ENCODE results near the gene NTN1. TPM values are rescaled to one million over a fixed set of nuclear protein-coding genes. Genes with fewer than 3 reads are reported as not detected.

Gene NTN1
- total and polyA plus RNA-seq, 2 donors, result 2.0 to 2.4 TPM

- Histone ChIP-seq H3K36me3 (ENCODE audit: control insufficient read depth in 2 of 2, insufficient read depth in 2 of 2, low read length in 1 of 2) (no peaks in the 10 kb centered on the region), H3K4me3 (ENCODE audit: low read length in 2 of 2) (no peak overlapping the region), H3K4me1 (ENCODE audit: control insufficient read depth in 2 of 2, insufficient read depth in 2 of 2, low read length in 2 of 2) (peaks cover 17 to 23% of the 10 kb centered on the region in 2 donors), H3K9me3 (ENCODE audit: control insufficient read depth in 2 of 2, insufficient read depth in 1 of 2, low read length in 1 of 2) (peaks cover 3 to 13% of the 10 kb centered on the region in 2 donors), H3K27ac (ENCODE audit: low read depth in 1 of 2, low read length in 1 of 2) (no peak overlapping the region), H3K27me3 (ENCODE audit: control insufficient read depth in 2 of 2, insufficient read depth in 1 of 2, low read length in 1 of 2) (no peaks in the 10 kb centered on the region)
- WGBS, result 97% methylated on average over 23 of the region's 23 CpGs
- no peak for DNase-seq (ENCODE audit: low read depth in 6 of 9, low spot score in 9 of 9)
These were observed 199.3 kb downstream of the NTN1 start for GRCh38 chr17:9220398-9221146.

DNA sequence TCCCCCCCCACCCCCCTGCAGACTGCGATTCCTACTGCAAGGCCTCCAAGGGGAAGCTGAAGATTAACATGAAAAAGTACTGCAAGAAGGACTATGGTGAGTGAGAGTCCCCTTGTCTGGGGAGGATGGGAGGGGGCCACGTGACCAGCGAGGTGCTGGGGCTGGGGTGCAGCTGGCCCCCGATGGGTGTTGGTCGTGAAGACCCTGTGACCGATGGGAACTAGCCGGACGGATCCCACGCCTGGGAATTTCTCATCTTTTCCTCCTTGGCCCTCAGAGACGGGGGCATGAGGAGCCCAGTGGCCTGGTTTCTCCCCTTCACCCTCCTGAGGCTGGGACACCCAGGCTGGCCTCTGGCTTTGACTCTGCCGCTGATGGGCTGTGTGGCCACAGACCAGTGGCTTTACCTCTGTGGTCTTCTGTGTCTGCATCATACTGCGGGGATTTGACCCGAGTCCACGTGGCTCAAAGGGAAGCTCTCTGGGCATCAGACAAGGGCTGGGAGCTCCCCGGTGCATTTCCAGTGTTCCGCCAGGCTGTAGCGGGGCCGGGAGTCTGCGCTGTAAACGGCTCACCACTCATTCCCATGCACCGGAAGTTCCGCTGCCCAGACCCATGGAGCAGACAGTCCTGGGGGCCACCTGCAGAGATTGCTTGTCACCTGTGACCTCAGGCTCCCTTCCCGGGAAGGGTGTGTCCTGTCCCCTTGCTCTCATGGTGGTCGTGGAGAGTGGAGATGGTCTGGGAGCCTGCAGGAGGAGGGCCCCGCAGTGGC is 200.0 kb downstream of the NTN1 start:
- Histone ChIP-seq H3K9me3 (ENCODE audit: control insufficient read depth in 2 of 2, insufficient read depth in 1 of 2, low read length in 1 of 2) (peaks cover 0 to 6% of the 10 kb centered on the region in 2 donors), H3K27ac (ENCODE audit: low read depth in 1 of 2, low read length in 1 of 2) (no peak overlapping the region), H3K36me3 (ENCODE audit: control insufficient read depth in 2 of 2, insufficient read depth in 2 of 2, low read length in 1 of 2) (no peaks in the 10 kb centered on the region), H3K4me3 (ENCODE audit: low read length in 2 of 2) (no peak overlapping the region), H3K27me3 (ENCODE audit: control insufficient read depth in 2 of 2, insufficient read depth in 1 of 2, low read length in 1 of 2) (no peaks in the 10 kb centered on the region), H3K4me1 (ENCODE audit: control insufficient read depth in 2 of 2, insufficient read depth in 2 of 2, low read length in 2 of 2) (peaks cover 24 to 31% of the 10 kb centered on the region in 2 donors)
- DNase-seq (ENCODE audit: low read depth in 6 of 9, low spot score in 9 of 9), result no peak
- WGBS, result 98% methylated on average over 25 of the region's 25 CpGs

DNA sequence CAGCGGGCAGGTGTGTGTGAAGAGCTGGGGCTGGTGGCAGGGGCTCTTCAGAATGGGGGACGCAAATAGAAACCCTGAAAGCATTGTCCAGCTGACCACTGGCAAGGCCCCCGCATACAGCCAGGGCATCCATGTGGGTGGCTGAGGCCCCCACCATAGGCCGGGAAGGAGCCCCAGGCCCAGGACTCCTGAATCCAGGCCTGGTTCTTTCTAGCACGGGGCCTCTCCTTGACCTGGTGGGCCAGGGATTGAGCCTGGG is 200.5 kb downstream of the NTN1 start:
- H3K4me3 ChIP-seq (ENCODE audit: low read length in 2 of 2), result no peak overlapping the region
- no peak for DNase-seq (ENCODE audit: low read depth in 6 of 9, low spot score in 9 of 9)
- H3K27ac ChIP-seq (ENCODE audit: low read depth in 1 of 2, low read length in 1 of 2), result no peak overlapping the region
- peaks cover 0 to under 1% of the 10 kb centered on the region in 2 donors for H3K9me3 ChIP-seq (ENCODE audit: control insufficient read depth in 2 of 2, insufficient read depth in 1 of 2, low read length in 1 of 2)
- H3K36me3 ChIP-seq (ENCODE audit: control insufficient read depth in 2 of 2, insufficient read depth in 2 of 2, low read length in 1 of 2), result no peaks in the 10 kb centered on the region
- over 99% methylated on average over 5 of the region's 5 CpGs for WGBS
- peaks cover 30 to 36% of the 10 kb centered on the region in 2 donors for H3K4me1 ChIP-seq (ENCODE audit: control insufficient read depth in 2 of 2, insufficient read depth in 2 of 2, low read length in 2 of 2)
- no peaks in the 10 kb centered on the region for H3K27me3 ChIP-seq (ENCODE audit: control insufficient read depth in 2 of 2, insufficient read depth in 1 of 2, low read length in 1 of 2)

DNA sequence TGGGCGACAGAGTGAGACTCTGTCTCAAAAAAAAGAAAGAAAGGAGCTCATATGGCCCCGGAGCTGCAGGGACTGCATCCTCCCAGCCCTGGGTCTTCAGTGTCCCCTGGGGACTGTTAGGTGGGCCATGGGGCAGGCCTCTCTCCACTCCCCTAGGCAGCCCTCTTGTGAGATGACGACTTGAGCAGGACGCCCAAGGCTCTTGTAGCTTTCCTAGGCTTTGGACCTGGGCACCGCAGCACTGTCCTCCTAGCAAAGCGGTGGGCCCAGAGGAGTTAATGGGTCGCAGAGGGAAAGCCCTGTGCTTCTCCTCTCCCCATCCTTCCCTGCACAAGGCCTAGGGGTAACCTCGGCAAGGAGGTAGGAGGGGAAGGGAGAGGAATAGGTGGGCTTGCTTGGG is 202.2 kb downstream of the NTN1 start:
- DNase-seq (ENCODE audit: low read depth in 6 of 9, low spot score in 9 of 9), result no peak
- H3K4me1 ChIP-seq (ENCODE audit: control insufficient read depth in 2 of 2, insufficient read depth in 2 of 2, low read length in 2 of 2), result peaks cover 34 to 49% of the 10 kb centered on the region in 2 donors
- H3K27me3 ChIP-seq (ENCODE audit: control insufficient read depth in 2 of 2, insufficient read depth in 1 of 2, low read length in 1 of 2), result no peaks in the 10 kb centered on the region
- H3K9me3 ChIP-seq (ENCODE audit: control insufficient read depth in 2 of 2, insufficient read depth in 1 of 2, low read length in 1 of 2), result peaks cover 0 to 4% of the 10 kb centered on the region in 2 donors
- no peak overlapping the region for H3K4me3 ChIP-seq (ENCODE audit: low read length in 2 of 2)
- no peaks in the 10 kb centered on the region for H3K36me3 ChIP-seq (ENCODE audit: control insufficient read depth in 2 of 2, insufficient read depth in 2 of 2, low read length in 1 of 2)
- H3K27ac ChIP-seq (ENCODE audit: low read depth in 1 of 2, low read length in 1 of 2), result no peak overlapping the region
- 86% methylated on average over 8 of the region's 8 CpGs for WGBS

DNA sequence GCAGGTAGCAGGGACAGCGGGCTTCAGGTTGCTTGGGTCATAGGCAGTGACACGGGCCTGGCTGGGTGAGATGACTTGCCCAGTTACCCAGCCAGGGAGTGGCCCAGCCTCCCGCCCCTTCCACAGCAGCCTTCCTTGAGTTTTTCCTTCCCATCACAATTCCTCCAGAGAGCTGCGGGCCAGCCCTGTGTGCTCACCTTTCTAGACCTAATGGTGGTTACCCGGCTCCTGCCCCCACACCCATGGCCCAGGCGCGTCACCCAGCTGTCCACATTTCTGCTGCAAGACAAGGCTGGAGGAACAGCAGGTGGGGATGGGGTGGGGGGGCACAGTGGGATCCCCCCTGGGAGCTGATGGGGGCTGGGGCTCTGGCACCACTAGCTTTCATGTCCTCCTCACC is 203.2 kb downstream of the NTN1 start:
- 98% methylated on average over 7 of the region's 7 CpGs for WGBS
- no peak overlapping the region for H3K27ac ChIP-seq (ENCODE audit: low read depth in 1 of 2, low read length in 1 of 2)
- H3K4me3 ChIP-seq (ENCODE audit: low read length in 2 of 2), result no peak overlapping the region

DNA sequence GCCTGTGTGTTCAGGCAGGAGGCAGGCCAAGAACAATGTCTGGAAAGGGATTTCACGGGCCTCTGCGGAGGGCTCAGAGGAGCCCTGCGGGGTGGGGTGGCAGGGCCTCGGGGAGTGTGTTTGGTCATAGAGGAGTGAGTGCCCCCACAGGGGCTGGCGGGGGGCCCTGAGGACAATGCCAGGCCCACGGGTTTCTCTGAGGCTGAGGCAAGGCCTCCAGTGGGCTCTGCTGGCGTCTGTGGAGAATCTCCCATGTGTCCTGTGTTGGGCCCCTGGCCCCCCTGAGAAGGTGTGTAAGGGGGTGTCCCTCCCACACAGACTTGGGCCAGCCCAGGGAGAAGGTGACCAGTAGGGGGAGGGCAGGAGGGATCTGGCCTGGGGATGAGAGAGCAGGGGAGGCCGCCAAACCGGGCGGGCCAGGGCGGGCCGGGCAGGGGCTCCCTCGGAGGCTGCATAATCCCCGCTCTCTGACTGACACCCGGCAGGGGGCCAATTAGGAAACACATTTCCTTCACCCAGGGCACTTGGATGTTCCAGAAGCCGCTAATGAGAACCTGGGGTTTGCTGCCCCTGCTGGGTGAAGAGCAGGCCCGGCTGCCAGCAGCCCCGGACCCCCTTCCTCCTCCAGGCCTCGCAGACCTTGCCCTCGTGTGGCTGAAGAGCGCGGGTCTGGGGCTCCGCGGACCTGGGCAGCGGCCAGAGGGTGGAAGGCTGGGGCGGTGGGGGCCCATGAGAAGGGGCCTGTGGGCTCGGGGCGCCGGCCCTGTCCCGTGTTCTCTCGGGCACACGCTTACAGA is 204.2 kb downstream of the NTN1 start:
- H3K4me1 ChIP-seq (ENCODE audit: control insufficient read depth in 2 of 2, insufficient read depth in 2 of 2, low read length in 2 of 2), result peaks cover 34 to 49% of the 10 kb centered on the region in 2 donors

More for the DNA sequence above, 203.2 kb downstream of the NTN1 start:
- Histone ChIP-seq H3K36me3 (ENCODE audit: control insufficient read depth in 2 of 2, insufficient read depth in 2 of 2, low read length in 1 of 2) (no peaks in the 10 kb centered on the region), H3K4me1 (ENCODE audit: control insufficient read depth in 2 of 2, insufficient read depth in 2 of 2, low read length in 2 of 2) (peaks cover 34 to 49% of the 10 kb centered on the region in 2 donors), H3K27me3 (ENCODE audit: control insufficient read depth in 2 of 2, insufficient read depth in 1 of 2, low read length in 1 of 2) (no peaks in the 10 kb centered on the region), H3K9me3 (ENCODE audit: control insufficient read depth in 2 of 2, insufficient read depth in 1 of 2, low read length in 1 of 2) (peaks cover 0 to 4% of the 10 kb centered on the region in 2 donors)
- DNase-seq (ENCODE audit: low read depth in 6 of 9, low spot score in 9 of 9), result no peak

GRCh38 chr17:9226130-9226793 is 205.0 kb downstream of the NTN1 start:
- 72% methylated on average over 28 of the region's 34 CpGs for WGBS
- H3K36me3 ChIP-seq (ENCODE audit: control insufficient read depth in 2 of 2, insufficient read depth in 2 of 2, low read length in 1 of 2), result no peaks in the 10 kb centered on the region
- DNase-seq (ENCODE audit: low read depth in 6 of 9, low spot score in 9 of 9), result peak in 1 of 9 donors; percentile 26
- peak overlapping the region; percentile 71 to 75 for H3K27ac ChIP-seq (ENCODE audit: low read depth in 1 of 2, low read length in 1 of 2)
- peaks cover 34 to 55% of the 10 kb centered on the region in 2 donors for H3K4me1 ChIP-seq (ENCODE audit: control insufficient read depth in 2 of 2, insufficient read depth in 2 of 2, low read length in 2 of 2)
- H3K4me3 ChIP-seq (ENCODE audit: low read length in 2 of 2), result no peak overlapping the region
- H3K27me3 ChIP-seq (ENCODE audit: control insufficient read depth in 2 of 2, insufficient read depth in 1 of 2, low read length in 1 of 2), result peaks cover 0 to 4% of the 10 kb centered on the region in 2 donors
- peaks cover 0 to 4% of the 10 kb centered on the region in 2 donors for H3K9me3 ChIP-seq (ENCODE audit: control insufficient read depth in 2 of 2, insufficient read depth in 1 of 2, low read length in 1 of 2)

More for the DNA sequence above, 204.2 kb downstream of the NTN1 start:
- Histone ChIP-seq H3K27ac (ENCODE audit: low read depth in 1 of 2, low read length in 1 of 2) (no peak overlapping the region), H3K36me3 (ENCODE audit: control insufficient read depth in 2 of 2, insufficient read depth in 2 of 2, low read length in 1 of 2) (no peaks in the 10 kb centered on the region), H3K27me3 (ENCODE audit: control insufficient read depth in 2 of 2, insufficient read depth in 1 of 2, low read length in 1 of 2) (no peaks in the 10 kb centered on the region), H3K9me3 (ENCODE audit: control insufficient read depth in 2 of 2, insufficient read depth in 1 of 2, low read length in 1 of 2) (peaks cover 0 to 4% of the 10 kb centered on the region in 2 donors), H3K4me3 (ENCODE audit: low read length in 2 of 2) (no peak overlapping the region)
- peak in 1 of 9 donors; percentile 41 for DNase-seq (ENCODE audit: low read depth in 6 of 9, low spot score in 9 of 9)
- 92% methylated on average over 32 of the region's 32 CpGs for WGBS

DNA sequence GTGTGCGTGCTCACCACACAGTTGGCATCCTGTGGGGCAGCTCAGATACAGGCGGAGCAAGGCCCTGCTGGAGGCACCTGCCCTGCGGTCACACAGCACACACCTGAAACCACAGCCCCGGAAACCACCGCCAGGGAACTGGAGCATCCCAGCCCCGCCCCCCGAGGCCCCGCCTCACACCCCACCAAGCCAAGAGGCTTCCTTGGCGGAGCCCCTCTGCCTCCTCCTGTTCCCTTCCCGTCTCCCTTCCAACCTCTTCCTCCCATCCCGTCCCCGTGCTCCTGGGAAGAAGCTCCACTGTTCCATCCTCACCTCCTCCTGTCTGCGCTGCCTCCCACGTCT is 205.5 kb downstream of the NTN1 start:
- H3K9me3 ChIP-seq (ENCODE audit: control insufficient read depth in 2 of 2, insufficient read depth in 1 of 2, low read length in 1 of 2), result peaks cover 0 to 4% of the 10 kb centered on the region in 2 donors
- H3K36me3 ChIP-seq (ENCODE audit: control insufficient read depth in 2 of 2, insufficient read depth in 2 of 2, low read length in 1 of 2), result no peaks in the 10 kb centered on the region
- no peak overlapping the region for H3K4me3 ChIP-seq (ENCODE audit: low read length in 2 of 2)
- H3K27me3 ChIP-seq (ENCODE audit: control insufficient read depth in 2 of 2, insufficient read depth in 1 of 2, low read length in 1 of 2), result peaks cover 0 to 9% of the 10 kb centered on the region in 2 donors
- peaks cover 34 to 56% of the 10 kb centered on the region in 2 donors for H3K4me1 ChIP-seq (ENCODE audit: control insufficient read depth in 2 of 2, insufficient read depth in 2 of 2, low read length in 2 of 2)
- peak overlapping the region; percentile 71 to 75 for H3K27ac ChIP-seq (ENCODE audit: low read depth in 1 of 2, low read length in 1 of 2)
- 27% methylated on average over 14 of the region's 14 CpGs for WGBS
- peak in 6 of 9 donors; percentile 61 to 94 (median 74) for DNase-seq (ENCODE audit: low read depth in 6 of 9, low spot score in 9 of 9)

Data from thymus (tissue), 11 donors.